AG04449 (cell line): ENCODE results near the gene GPR3.

Source experiments
- CTCF ChIA-PET: fragments of 350-600 bp; formaldehyde crosslinking; extraction: SDS; loops from one replicate; lab custom pipeline; 2021; ENCODE audit warnings: antibody characterized with exemption; lab: Yijun Ruan, JAX
- POLR2A ChIA-PET: fragments of 400-600, 350-600 bp; formaldehyde crosslinking; extraction: SDS; loops from one replicate; lab custom pipeline; 2020; ENCODE audit warnings: antibody characterized with exemption, inconsistent platforms; lab: Yijun Ruan, JAX
- DNase-seq: peaks from one replicate; pipeline ENCODE4 v3.0.0-alpha.2; 2010; ENCODE audit warnings: low read depth, low spot score
- H3K4me3 ChIP-seq: 2 replicates; pipeline ENCODE4 v1.5.1; 2011; ENCODE audit warnings: low read depth, mild to moderate bottlenecking, control low read depth, low read length
- TF ChIP-seq, protein P1 (sequence below): IDR thresholded peaks from one replicate; pipeline ENCODE4 v1.5.1; 2011; ENCODE audit warnings: mild to moderate bottlenecking, moderate library complexity, low read length, control low read depth, inconsistent platforms; ENCODE audit not compliant: insufficient read depth; ENCODE audit errors: missing control alignments

GPR3 gene

GRCh38 chr1:27392096-27392777 lies at the start of gene GPR3:
Gene GPR3, plus strand, starts transcription at chr1:27392622. Its CDS starts 1,177 bp downstream, at chr1:27393799.
- TF ChIP-seq, protein P1, sequence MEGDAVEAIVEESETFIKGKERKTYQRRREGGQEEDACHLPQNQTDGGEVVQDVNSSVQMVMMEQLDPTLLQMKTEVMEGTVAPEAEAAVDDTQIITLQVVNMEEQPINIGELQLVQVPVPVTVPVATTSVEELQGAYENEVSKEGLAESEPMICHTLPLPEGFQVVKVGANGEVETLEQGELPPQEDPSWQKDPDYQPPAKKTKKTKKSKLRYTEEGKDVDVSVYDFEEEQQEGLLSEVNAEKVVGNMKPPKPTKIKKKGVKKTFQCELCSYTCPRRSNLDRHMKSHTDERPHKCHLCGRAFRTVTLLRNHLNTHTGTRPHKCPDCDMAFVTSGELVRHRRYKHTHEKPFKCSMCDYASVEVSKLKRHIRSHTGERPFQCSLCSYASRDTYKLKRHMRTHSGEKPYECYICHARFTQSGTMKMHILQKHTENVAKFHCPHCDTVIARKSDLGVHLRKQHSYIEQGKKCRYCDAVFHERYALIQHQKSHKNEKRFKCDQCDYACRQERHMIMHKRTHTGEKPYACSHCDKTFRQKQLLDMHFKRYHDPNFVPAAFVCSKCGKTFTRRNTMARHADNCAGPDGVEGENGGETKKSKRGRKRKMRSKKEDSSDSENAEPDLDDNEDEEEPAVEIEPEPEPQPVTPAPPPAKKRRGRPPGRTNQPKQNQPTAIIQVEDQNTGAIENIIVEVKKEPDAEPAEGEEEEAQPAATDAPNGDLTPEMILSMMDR: peak; percentile 83
- peak within 1 kb of the TSS; percentile 71 for H3K4me3 ChIP-seq
- POLR2A ChIA-PET: no interaction called here
- CTCF ChIA-PET: interaction anchor here (1.0 to 15.9 kb wide), 25 partner anchors 10 to 348 kb away, joined by 3 to 442 read pairs (median 8); partner anchors contain the start of genes CD164L2 and MAP3K6
- DNase-seq: no peak

GRCh38 chr1:27342778-27343638 lies 49.4 kb upstream of the GPR3 start:
- TF ChIP-seq, protein P1: no peak
- CTCF ChIA-PET: interaction anchor here (0.7 to 8.2 kb wide), 6 partner anchors 10 to 42 kb away, joined by 3 to 100 read pairs (median 7); partner anchors contain the start of gene MAP3K6
- DNase-seq: no peak
- POLR2A ChIA-PET: interaction anchor here (0.9 kb wide), 1 partner anchor 11 kb away, joined by 3 read pairs; no protein-coding TSS in a partner anchor
- no peak overlapping the region for H3K4me3 ChIP-seq

DNA sequence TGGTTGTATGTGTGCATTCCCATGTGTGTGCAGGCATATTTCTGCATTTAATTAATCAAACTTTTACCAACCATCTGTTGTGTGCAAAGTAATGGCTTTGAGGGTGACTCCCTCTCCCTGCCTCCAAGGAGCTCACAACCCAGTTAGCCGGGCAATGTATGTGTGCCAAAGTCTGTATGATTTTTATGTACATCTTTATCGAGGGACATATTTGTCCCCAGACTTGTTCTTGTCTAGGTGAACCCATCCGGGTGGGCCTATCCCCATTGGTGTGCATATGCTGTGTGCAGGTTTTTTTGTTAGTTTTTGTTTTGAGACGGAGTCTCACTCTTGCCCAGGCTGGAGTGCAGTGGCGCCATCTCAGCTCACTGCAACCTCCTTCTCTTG lies 48.8 kb upstream of the GPR3 start:
- ChIA-PET CTCF (interaction anchor here (0.7 to 8.2 kb wide), 6 partner anchors 10 to 43 kb away, joined by 3 to 100 read pairs (median 5); partner anchors contain the start of gene MAP3K6), POLR2A (no interaction called here)
- DNase-seq: no peak
- TF ChIP-seq, protein P1: no peak
- H3K4me3 ChIP-seq: no peak overlapping the region

- DNase-seq: no peak
- POLR2A ChIA-PET: no interaction called here
- H3K4me3 ChIP-seq: no peak overlapping the region
- CTCF ChIA-PET: interaction anchor here (0.6 to 8.2 kb wide), 6 partner anchors 12 to 223 kb away, joined by 3 to 100 read pairs (median 10); partner anchors contain the start of gene MAP3K6
- TF ChIP-seq, protein P1: no peak
Observed at GRCh38 chr1:27345272-27345671, 47.1 kb upstream of the GPR3 start.

DNA sequence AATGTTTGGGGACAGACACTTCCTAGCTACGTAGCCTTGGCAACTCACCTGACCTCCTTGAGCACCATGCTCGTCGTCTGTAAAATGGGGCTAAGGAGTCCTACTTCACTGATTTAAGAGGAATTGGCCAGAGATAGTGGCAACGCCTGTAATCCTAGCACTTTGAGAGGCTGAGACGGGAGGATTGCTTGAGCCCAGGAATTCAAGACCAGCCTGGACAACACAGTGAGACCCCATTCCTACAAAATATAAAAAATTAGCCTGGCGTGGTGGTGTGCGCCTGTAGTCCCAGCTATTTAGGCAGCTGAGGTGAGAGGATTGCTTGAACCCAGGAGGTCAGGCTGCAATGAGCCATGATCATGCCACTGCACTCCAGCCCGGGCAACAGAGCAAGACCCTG lies 46.1 kb upstream of the GPR3 start:
- POLR2A ChIA-PET: no interaction called here
- DNase-seq: no peak
- TF ChIP-seq, protein P1: no peak
- H3K4me3 ChIP-seq: no peak overlapping the region
- CTCF ChIA-PET: interaction anchor here (0.8 to 8.2 kb wide), 6 partner anchors 10 to 20 kb away, joined by 3 to 100 read pairs (median 10); partner anchors contain the start of gene MAP3K6
